Erythroblast (primary cell): ENCODE results near the gene BNIP5.

Experiments used
- GATA1 ChIP-seq: IDR thresholded peaks from 2 replicates; pipeline ENCODE4 v1.6.1; 2011; ENCODE audit warnings: low read depth, mild to moderate bottlenecking, control low read depth, low read length, moderate library complexity
- POLR2A ChIP-seq: IDR thresholded peaks from 2 replicates; pipeline ENCODE4 v1.6.1; 2011; ENCODE audit warnings: mild to moderate bottlenecking, low read length

- TF ChIP-seq POLR2A, result no peak
- no peak for TF ChIP-seq GATA1
These were observed 56.2 kb downstream of the BNIP5 start for GRCh38 chr6:36280467-36280866.
